Kidney epithelial cell (primary cell): ENCODE data around the gene ARHGAP31. TPM values are rescaled to one million over a fixed set of nuclear protein-coding genes. Genes with fewer than 3 reads are reported as not detected.
"Not testable (repeated sequence)": the region's sequence is repeated elsewhere in the genome, so short reads cannot be mapped to it uniquely, and the experiment has no call there.

Source experiments
- DNase-seq: peaks from one replicate; pipeline ENCODE4 v3.0.0-alpha.2; 2010; ENCODE audit warnings: low read depth
- H3K27me3 ChIP-seq: 2 replicates; pipeline ENCODE4 v1.6.0; 2011; ENCODE audit warnings: low read length; ENCODE audit not compliant: control insufficient read depth, insufficient read depth
- H3K36me3 ChIP-seq: 2 replicates; pipeline ENCODE4 v1.5.1; 2011; ENCODE audit warnings: low read length; ENCODE audit not compliant: control insufficient read depth, insufficient read depth
- H3K4me3 ChIP-seq: 2 replicates; pipeline ENCODE4 v1.5.1; 2011; ENCODE audit warnings: low read depth, mild to moderate bottlenecking, control low read depth, low read length
- total RNA-seq: library from RNA; depleted of rRNA; stranded (reverse); fragments of >200 nt; gene quantifications from 2 replicates; pipeline ENCODE4 v1.2.3, GENCODE V29; 2015
- TF ChIP-seq, protein P1 (sequence below): IDR thresholded peaks from 2 replicates; pipeline ENCODE4 v1.5.1; 2011; ENCODE audit warnings: mild to moderate bottlenecking, moderate library complexity, low read length, control low read depth, inconsistent platforms; ENCODE audit not compliant: insufficient read depth, poor library complexity, severe bottlenecking

ARHGAP31 gene
- total RNA-seq, 1 donor from 2014 or later = 18.5 TPM

DNA sequence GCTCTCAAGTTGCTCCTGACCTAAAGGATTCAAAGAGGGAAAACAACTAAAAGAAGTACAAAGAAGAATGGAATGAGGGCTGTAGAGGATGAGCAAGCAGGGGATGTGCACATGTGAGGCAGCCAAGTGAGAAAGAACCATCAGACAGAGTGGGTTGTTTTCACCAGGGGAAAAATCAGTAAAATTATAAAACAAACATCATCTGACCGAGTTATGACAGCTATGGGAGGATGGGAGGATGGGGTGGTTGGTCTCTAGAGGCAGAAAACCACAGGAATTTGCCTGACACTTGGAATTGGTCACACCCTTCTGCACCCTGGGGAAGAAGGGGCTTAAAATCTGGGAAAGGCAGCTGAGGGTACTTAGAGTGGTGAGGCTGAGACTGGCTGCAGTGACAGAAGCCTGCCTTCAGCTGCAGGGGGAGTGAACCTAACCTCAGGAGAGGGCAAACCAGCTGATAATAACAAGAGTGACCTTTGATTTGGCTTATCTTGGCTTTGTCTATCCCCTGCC lies 10.1 kb downstream of the ARHGAP31 start:
- Histone ChIP-seq H3K4me3 (no peak overlapping the region), H3K36me3 (no peaks in the 10 kb centered on the region), H3K27me3 (no peaks in the 10 kb centered on the region)
- TF ChIP-seq, protein P1, sequence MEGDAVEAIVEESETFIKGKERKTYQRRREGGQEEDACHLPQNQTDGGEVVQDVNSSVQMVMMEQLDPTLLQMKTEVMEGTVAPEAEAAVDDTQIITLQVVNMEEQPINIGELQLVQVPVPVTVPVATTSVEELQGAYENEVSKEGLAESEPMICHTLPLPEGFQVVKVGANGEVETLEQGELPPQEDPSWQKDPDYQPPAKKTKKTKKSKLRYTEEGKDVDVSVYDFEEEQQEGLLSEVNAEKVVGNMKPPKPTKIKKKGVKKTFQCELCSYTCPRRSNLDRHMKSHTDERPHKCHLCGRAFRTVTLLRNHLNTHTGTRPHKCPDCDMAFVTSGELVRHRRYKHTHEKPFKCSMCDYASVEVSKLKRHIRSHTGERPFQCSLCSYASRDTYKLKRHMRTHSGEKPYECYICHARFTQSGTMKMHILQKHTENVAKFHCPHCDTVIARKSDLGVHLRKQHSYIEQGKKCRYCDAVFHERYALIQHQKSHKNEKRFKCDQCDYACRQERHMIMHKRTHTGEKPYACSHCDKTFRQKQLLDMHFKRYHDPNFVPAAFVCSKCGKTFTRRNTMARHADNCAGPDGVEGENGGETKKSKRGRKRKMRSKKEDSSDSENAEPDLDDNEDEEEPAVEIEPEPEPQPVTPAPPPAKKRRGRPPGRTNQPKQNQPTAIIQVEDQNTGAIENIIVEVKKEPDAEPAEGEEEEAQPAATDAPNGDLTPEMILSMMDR = no peak
- DNase-seq = no peak

DNA sequence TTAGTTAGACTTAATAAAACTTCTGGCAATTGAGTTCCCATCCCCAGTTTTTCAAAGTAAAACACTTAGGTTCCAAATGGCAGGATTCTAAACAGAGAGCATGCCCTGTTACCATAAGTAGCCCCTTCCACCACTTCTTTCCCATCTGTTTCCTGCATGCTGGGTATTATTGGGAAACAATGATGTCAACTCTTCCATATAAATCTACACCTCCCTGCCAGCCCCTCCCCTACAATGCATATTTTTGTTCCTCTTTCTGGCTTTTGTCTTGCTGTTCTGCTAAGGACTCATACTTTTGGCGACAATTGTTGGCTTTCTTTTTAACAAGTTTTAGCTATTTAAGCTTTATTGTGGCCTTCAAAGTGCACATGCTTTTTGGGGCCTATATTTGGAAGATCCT lies 11.1 kb downstream of the ARHGAP31 start:
- TF ChIP-seq, protein P1 = no peak
- Histone ChIP-seq H3K4me3 (no peak overlapping the region), H3K36me3 (no peaks in the 10 kb centered on the region), H3K27me3 (no peaks in the 10 kb centered on the region)
- DNase-seq = no peak

DNA sequence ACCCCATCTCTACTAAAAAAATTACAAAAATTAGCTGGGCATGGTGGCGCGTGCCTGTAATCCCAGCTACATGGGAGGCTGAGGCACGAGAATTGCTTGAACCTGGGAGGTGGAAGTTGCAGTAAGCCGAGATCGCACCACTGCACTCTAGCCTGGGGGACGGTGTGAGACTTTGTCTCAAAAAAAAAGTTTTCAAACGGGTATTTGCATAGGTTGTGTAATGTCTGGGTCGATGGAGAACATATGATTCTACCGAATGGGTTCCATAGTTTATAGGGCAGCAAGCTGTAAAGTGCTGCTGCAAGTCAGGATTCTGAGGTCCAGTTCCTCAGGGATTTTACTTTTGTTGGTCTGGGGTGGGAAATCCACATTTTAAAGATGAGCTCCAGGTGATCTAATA lies 12.2 kb downstream of the ARHGAP31 start:
- H3K27me3 ChIP-seq, DNase-seq, H3K4me3 ChIP-seq, H3K36me3 ChIP-seq: not testable (repeated sequence)

DNA sequence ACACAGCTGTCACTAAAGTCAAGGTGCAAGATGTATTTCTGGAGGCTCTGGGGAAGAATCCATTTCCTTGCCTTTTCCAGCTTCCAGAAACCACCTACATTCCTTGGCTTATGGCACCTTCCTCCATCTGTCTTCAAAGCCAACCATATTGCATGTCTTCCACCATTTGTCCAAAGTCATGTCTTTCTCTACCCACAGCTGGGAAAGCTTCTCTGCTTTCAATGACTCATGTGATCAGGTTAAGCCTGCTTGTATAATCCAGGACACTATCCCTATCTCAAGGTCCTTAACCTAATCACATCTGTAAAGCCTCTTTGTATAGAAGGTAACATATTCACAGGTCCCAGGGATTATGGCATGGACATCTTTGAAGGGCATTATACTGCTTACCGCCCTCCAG lies 14.2 kb downstream of the ARHGAP31 start:
- no peak for DNase-seq
- H3K36me3 ChIP-seq = no peaks in the 10 kb centered on the region
- TF ChIP-seq, protein P1 = no peak
- no peak overlapping the region for H3K4me3 ChIP-seq
- H3K27me3 ChIP-seq = no peaks in the 10 kb centered on the region

DNA sequence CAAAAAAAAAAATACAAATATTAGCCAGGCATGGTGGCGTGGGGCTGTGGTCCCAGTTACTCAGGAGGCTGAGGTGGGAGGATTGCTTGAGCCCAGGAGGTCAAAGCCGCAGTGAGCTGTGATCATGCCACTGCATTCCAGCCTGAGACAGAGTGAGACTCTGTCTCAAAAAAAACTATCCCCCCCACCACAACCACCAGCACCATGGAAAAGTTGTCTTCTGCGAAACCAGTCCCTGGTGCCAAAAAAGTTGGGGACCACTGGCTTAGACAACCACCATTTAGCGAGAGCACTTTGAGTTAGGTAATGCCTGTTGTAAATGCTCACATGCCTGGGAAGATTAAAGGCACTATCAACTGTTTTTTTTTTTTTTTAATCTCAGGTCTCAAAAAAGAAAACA lies 15.4 kb downstream of the ARHGAP31 start:
- H3K27me3 ChIP-seq = no peaks in the 10 kb centered on the region
- H3K36me3 ChIP-seq = no peaks in the 10 kb centered on the region
- TF ChIP-seq, protein P1 = no peak
- no peak overlapping the region for H3K4me3 ChIP-seq
- no peak for DNase-seq

DNA sequence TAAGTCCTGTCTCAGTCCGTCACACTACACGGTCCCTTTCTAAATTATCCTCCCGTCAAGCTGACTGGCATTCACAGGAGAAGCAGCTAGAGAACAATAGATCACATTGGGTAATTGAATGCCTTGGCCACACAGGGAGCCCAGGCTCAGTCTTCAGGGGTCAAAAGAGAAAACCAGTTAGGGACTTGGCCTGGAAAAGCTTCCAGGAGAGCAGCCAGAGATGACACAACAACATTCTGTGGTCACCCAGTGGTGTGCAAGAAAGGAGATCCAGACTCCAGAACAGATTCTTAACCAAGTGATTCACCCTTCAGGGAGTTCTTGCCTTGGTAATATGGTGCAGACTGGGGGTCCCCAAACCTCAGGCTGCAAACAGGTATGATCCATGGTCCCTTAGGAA lies 15.9 kb downstream of the ARHGAP31 start:
- TF ChIP-seq, protein P1 = no peak
- peak; percentile 96 for DNase-seq
- Histone ChIP-seq H3K36me3 (no peaks in the 10 kb centered on the region), H3K4me3 (no peak overlapping the region), H3K27me3 (no peaks in the 10 kb centered on the region)
